Measurements from ENCODE around the gene C5orf15. TPM values are rescaled to one million over a fixed set of nuclear protein-coding genes. Genes with fewer than 3 reads are reported as not detected.
A peak's percentile ranks its signal among the peaks of the same experiment; 100 is the strongest.

The C5orf15 gene
- total and polyA plus RNA-seq, 9 of the 15 experiments (the other 6 are each of a cell fraction or from before 2014, with no cell fraction given) = 23.3 to 50.7 (median 35.5) TPM

GRCh38 chr5:134004626-134005416, 36.4 kb upstream of the C5orf15 start, which contains the start of gene VDAC1 (continued):
- TF ChIP-seq ZBTB11 (CRISPR knock-in tag; IDR thresholded peaks at IDR 0.05) (peak in 1 of 3 experiments; percentile 52; a peak in 1 of 6 replicates), PKNOX1 (IDR thresholded peaks at IDR 0.05) (no peak), TBP (optimal IDR thresholded peaks at IDR 0.05; ENCODE audit: low read depth, low read length) (peak; percentile 52), POLR2A (conservative IDR thresholded peaks at IDR 0.05) (peak; percentile 72), RFX7 (CRISPR knock-in tag; IDR thresholded peaks at IDR 0.05) (no peak), HOMEZ (CRISPR knock-in tag; IDR thresholded peaks at IDR 0.05) (0 out of 2 replicates have a peak, but pooled peaks have one; percentile 26), RBBP5 (IDR thresholded peaks at IDR 0.05; ENCODE audit: borderline replicate concordance, insufficient read depth, low read length, poor library complexity, severe bottlenecking) (peak; percentile 2), USF2 (CRISPR knock-in tag; IDR thresholded peaks at IDR 0.05) (no peak), PHF8 (IDR thresholded peaks at IDR 0.05; ENCODE audit: borderline replicate concordance, low read length) (peak; percentile 73), TSC22D4 (tag; IDR thresholded peaks at IDR 0.05) (no peak), MYC (IDR thresholded peaks at IDR 0.05; ENCODE audit: low read depth, low read length) (0 out of 2 replicates have a peak, but pooled peaks have one; percentile 38), MYC (CRISPR knock-in tag; IDR thresholded peaks at IDR 0.05; ENCODE audit: borderline replicate concordance, low read depth) (peak; percentile 35; the same call in 1 of the 2 replicates), ZNF431 (CRISPR knock-in tag; IDR thresholded peaks at IDR 0.05) (peak; percentile 72; the same call in 1 of the 2 replicates), DNMT1 (IDR thresholded peaks at IDR 0.05) (no peak), NCOR1 (IDR thresholded peaks at IDR 0.05) (no peak), THAP12 (CRISPR knock-in tag; IDR thresholded peaks at IDR 0.05) (0 out of 2 replicates have a peak, but pooled peaks have one; percentile 46), MBD2 (IDR thresholded peaks at IDR 0.05; ENCODE audit: borderline replicate concordance, low read depth) (peak; percentile 17; the same call in 1 of the 2 replicates)

All from K562 (cell line).